ENCODE measurements around the gene CACNG5. TPM values are rescaled to one million over a fixed set of nuclear protein-coding genes. Genes with fewer than 3 reads are reported as not detected.

CACNG5 gene
- total and polyA plus RNA-seq, 4 donors: not detected

GRCh38 chr17:66918896-66919295 is 84.0 kb downstream of the CACNG5 start:
- Histone ChIP-seq H3K9me3 (ENCODE audit: control insufficient read depth in 4 of 4, low read length in 3 of 4) (peaks cover 0 to 2% (median 0%) of the 10 kb centered on the region in 4 donors), H3K9ac (ENCODE audit: low read depth in 1 of 2, low read length in 2 of 2) (no peak overlapping the region), H3K4me1 (ENCODE audit: control insufficient read depth in 4 of 4, insufficient read depth in 4 of 4, low read length in 3 of 4) (no peaks in the 10 kb centered on the region), H3K36me3 (ENCODE audit: control insufficient read depth in 4 of 4, insufficient read depth in 3 of 4, low read depth in 1 of 4, low read length in 3 of 4) (no peaks in the 10 kb centered on the region), H3K27ac (ENCODE audit: low read depth in 1 of 2, low read length in 2 of 2) (no peak overlapping the region), H3K4me3 (ENCODE audit: low read depth in 1 of 3, low read length in 3 of 3) (no peak overlapping the region), H3K27me3 (ENCODE audit: control insufficient read depth in 4 of 4, insufficient read depth in 4 of 4, low read length in 3 of 4) (no peaks in the 10 kb centered on the region)
- DNase-seq (ENCODE audit: low spot score): no peak
- WGBS: 87% methylated on average over 12 of the region's 12 CpGs
- TF ChIP-seq YY1 (IDR thresholded peaks at IDR 0.05): no peak
- no peak for TF ChIP-seq GABPA (IDR thresholded peaks at IDR 0.05 in 1 of 2, conservative IDR thresholded peaks at IDR 0.05 in 1 of 2)
- no peak for TF ChIP-seq SP1 (IDR thresholded peaks at IDR 0.05)
- no peak for TF ChIP-seq MAX (IDR thresholded peaks at IDR 0.05)
- TF ChIP-seq TAF1 (conservative IDR thresholded peaks at IDR 0.05): no peak
- no peak for TF ChIP-seq JUND (IDR thresholded peaks at IDR 0.05)
- TF ChIP-seq ZBTB33 (IDR thresholded peaks at IDR 0.05): no peak
- TF ChIP-seq RAD21 (IDR thresholded peaks at IDR 0.05): no peak
- TF ChIP-seq EGR1 (IDR thresholded peaks at IDR 0.05; ENCODE audit: low read depth in 2 of 2): no peak
- no peak for TF ChIP-seq FOXA2 (IDR thresholded peaks at IDR 0.05)
- TF ChIP-seq REST (IDR thresholded peaks at IDR 0.05): no peak
- TF ChIP-seq HNF4A (conservative IDR thresholded peaks at IDR 0.05): no peak
- no peak for TF ChIP-seq RXRA (IDR thresholded peaks at IDR 0.05)
- TF ChIP-seq CTCF (IDR thresholded peaks at IDR 0.05; ENCODE audit: low read depth, low read length, missing input control): no peak
- no peak for TF ChIP-seq NR2F2 (IDR thresholded peaks at IDR 0.05)
- TF ChIP-seq HNF4G (IDR thresholded peaks at IDR 0.05): no peak

GRCh38 chr17:66920435-66920834 is 85.5 kb downstream of the CACNG5 start:
- Histone ChIP-seq H3K9ac (ENCODE audit: low read depth in 1 of 2, low read length in 2 of 2) (no peak overlapping the region), H3K4me3 (ENCODE audit: low read depth in 1 of 3, low read length in 3 of 3) (no peak overlapping the region), H3K27me3 (ENCODE audit: control insufficient read depth in 4 of 4, insufficient read depth in 4 of 4, low read length in 3 of 4) (no peaks in the 10 kb centered on the region), H3K4me1 (ENCODE audit: control insufficient read depth in 4 of 4, insufficient read depth in 4 of 4, low read length in 3 of 4) (no peaks in the 10 kb centered on the region), H3K36me3 (ENCODE audit: control insufficient read depth in 4 of 4, insufficient read depth in 3 of 4, low read depth in 1 of 4, low read length in 3 of 4) (no peaks in the 10 kb centered on the region), H3K27ac (ENCODE audit: low read depth in 1 of 2, low read length in 2 of 2) (no peak overlapping the region), H3K9me3 (ENCODE audit: control insufficient read depth in 4 of 4, low read length in 3 of 4) (peaks cover 0 to 2% (median 0%) of the 10 kb centered on the region in 4 donors)
- WGBS: 88% methylated on average over 9 of the region's 9 CpGs
- no peak for TF ChIP-seq REST (IDR thresholded peaks at IDR 0.05)
- no peak for TF ChIP-seq EGR1 (IDR thresholded peaks at IDR 0.05; ENCODE audit: low read depth in 2 of 2)
- TF ChIP-seq RAD21 (IDR thresholded peaks at IDR 0.05): no peak
- TF ChIP-seq YY1 (IDR thresholded peaks at IDR 0.05): no peak
- TF ChIP-seq HNF4A (conservative IDR thresholded peaks at IDR 0.05): no peak
- no peak for TF ChIP-seq ZBTB33 (IDR thresholded peaks at IDR 0.05)
- TF ChIP-seq SP1 (IDR thresholded peaks at IDR 0.05): no peak
- no peak for TF ChIP-seq FOXA2 (IDR thresholded peaks at IDR 0.05)
- TF ChIP-seq TAF1 (conservative IDR thresholded peaks at IDR 0.05): no peak
- no peak for TF ChIP-seq GABPA (IDR thresholded peaks at IDR 0.05 in 1 of 2, conservative IDR thresholded peaks at IDR 0.05 in 1 of 2)
- TF ChIP-seq NR2F2 (IDR thresholded peaks at IDR 0.05): no peak
- no peak for TF ChIP-seq MAX (IDR thresholded peaks at IDR 0.05)
- TF ChIP-seq HNF4G (IDR thresholded peaks at IDR 0.05): no peak
- no peak for TF ChIP-seq JUND (IDR thresholded peaks at IDR 0.05)
- TF ChIP-seq RXRA (IDR thresholded peaks at IDR 0.05): no peak
- TF ChIP-seq ATF3 (IDR thresholded peaks at IDR 0.05): no peak
- no peak for DNase-seq (ENCODE audit: low spot score)
